HCT116 (cell line): ENCODE results near the gene RNF7. TPM values are rescaled to one million over a fixed set of nuclear protein-coding genes. Genes with fewer than 3 reads are reported as not detected.

Experiments
- ATAC-seq: fragments of 200-7000 bp; cut with Tn5 transposase; 2 replicates; pipeline ENCODE4 v1.9.1; 2020; ENCODE audit warnings: mild to moderate bottlenecking, moderate library complexity
- BruUV-seq: library from RNA; stranded (reverse); fragments of 400-500 nt; replicated peaks from 2 replicates; lab custom pipeline; 2021; lab: Mats Ljungman, UMichigan
- CTCF ChIA-PET: fragments of 300-600 bp; sonication (Branson Sonifier 250); formaldehyde crosslinking; loops from one replicate; lab custom pipeline; 2021; ENCODE audit warnings: antibody characterized with exemption; lab: Charles Lee
- POLR2A ChIA-PET: fragments of 300-600, 350-600 bp; sonication (Branson Sonifier 250); formaldehyde crosslinking; loops from one replicate; lab custom pipeline; 2021; ENCODE audit warnings: antibody characterized with exemption; lab: Charles Lee
- RAD21 ChIA-PET, 2 experiments: fragments of 300-600 bp; sonication (Branson Sonifier 250); formaldehyde crosslinking; loops; one replicate each; lab custom pipeline; 2023; ENCODE audit warnings: low total read pairs in 2 of 2; ENCODE audit not compliant: uncharacterized antibody in 2 of 2, unreplicated experiment in 2 of 2, low non-redundant PET in 1 of 2; lab: Charles Lee
- DNase-seq: peaks from one replicate; pipeline ENCODE4 v3.0.0-alpha.2; 2010; ENCODE audit warnings: low read depth, low spot score
- H2AFZ ChIP-seq: fragments of 200-600 bp; shearing (Covaris generic), sonication (generic); 2 replicates; pipeline ENCODE4 v1.6.1; 2017; ENCODE audit warnings: low read depth, mixed run types, mixed read lengths, antibody characterized with exemption, low read length; ENCODE audit not compliant: poor library complexity, severe bottlenecking
- H3K27ac ChIP-seq: 2 replicates; pipeline ENCODE4 v1.5.1; 2012; ENCODE audit warnings: low read depth, low read length
- H3K27me3 ChIP-seq: fragments of 200-600 bp; sonication (generic); 2 replicates; pipeline ENCODE4 v1.6.1; 2016; ENCODE audit warnings: mixed run types, low read length, mixed read lengths; ENCODE audit not compliant: insufficient read depth
- H3K36me3 ChIP-seq, 2 experiments: fragments of 200-500 bp in 1 of 2; fragments of 200-600 bp in 1 of 2; sonication (Bioruptor generic) in 1 of 2; sonication (generic) in 1 of 2; 2 replicates each; pipeline versions ENCODE4 v1.5.1 to v1.6.1; 2014 to 2016; ENCODE audit warnings: low read length in 2 of 2, inconsistent platforms in 1 of 2, mixed read lengths in 1 of 2, mixed run types in 1 of 2; ENCODE audit not compliant: insufficient read depth in 2 of 2, control insufficient read depth in 1 of 2
- H3K4me1 ChIP-seq, 2 experiments: fragments of 200-600 bp in 1 of 2; sonication (generic) in 1 of 2; 2 replicates each; pipeline versions ENCODE4 v1.5.1 to v1.6.1; 2012 to 2017; ENCODE audit warnings: low read length in 2 of 2, inconsistent platforms in 1 of 2, mild to moderate bottlenecking in 1 of 2, mixed read lengths in 1 of 2, mixed run types in 1 of 2, moderate library complexity in 1 of 2; ENCODE audit not compliant: insufficient read depth in 2 of 2, control insufficient read depth in 1 of 2
- H3K4me2 ChIP-seq: fragments of 200-600 bp; sonication (generic); 2 replicates; pipeline ENCODE4 v1.6.1; 2017; ENCODE audit warnings: mixed run types, low read length, mixed read lengths
- H3K4me3 ChIP-seq, 2 experiments: fragments of 200-600 bp in 1 of 2; sonication (generic) in 1 of 2; replicated peaks in 1 of 2; 2 replicates each; pipeline ENCODE4 v1.5.1; 2011 to 2016; ENCODE audit warnings: low read length in 2 of 2, control low read depth in 1 of 2, low read depth in 1 of 2, mild to moderate bottlenecking in 1 of 2, mixed read lengths in 1 of 2, mixed run types in 1 of 2
- H3K79me2 ChIP-seq: fragments of 200-600 bp; sonication (generic); 2 replicates; pipeline ENCODE4 v1.6.1; 2017; ENCODE audit warnings: mild to moderate bottlenecking, mixed run types, low read length, moderate library complexity, mixed read lengths; ENCODE audit not compliant: insufficient read depth
- H3K9ac ChIP-seq: fragments of 200-600 bp; sonication (generic); 2 replicates; pipeline ENCODE4 v1.6.1; 2016; ENCODE audit warnings: low read length, mixed read lengths
- H3K9me2 ChIP-seq: fragments of 200-600 bp; sonication (generic), shearing (Covaris generic); 2 replicates; pipeline ENCODE4 v1.6.1; 2017; ENCODE audit warnings: mixed run types, mild to moderate bottlenecking, moderate library complexity; ENCODE audit not compliant: insufficient read depth
- H3K9me3 ChIP-seq, 2 experiments: fragments of 200-500 bp in 1 of 2; fragments of 200-600 bp in 1 of 2; sonication (Bioruptor generic) in 1 of 2; sonication (generic) in 1 of 2; 2 replicates each; pipeline ENCODE4 v1.6.1; 2014 to 2017; ENCODE audit warnings: low read length in 2 of 2, mixed read lengths in 2 of 2, inconsistent platforms in 1 of 2, low read depth in 1 of 2, mild to moderate bottlenecking in 1 of 2, mixed run types in 1 of 2, moderate library complexity in 1 of 2; ENCODE audit not compliant: control insufficient read depth in 1 of 2, insufficient read depth in 1 of 2
- H4K20me1 ChIP-seq: fragments of 200-600 bp; sonication (generic), shearing (Covaris generic); 2 replicates; pipeline ENCODE4 v1.6.1; 2017; ENCODE audit warnings: mixed run types, mild to moderate bottlenecking, moderate library complexity; ENCODE audit not compliant: insufficient read depth
- CBX3 ChIP-seq: IDR thresholded peaks from 2 replicates; pipeline ENCODE4 v1.6.1; 2012; ENCODE audit warnings: low read depth
- CEBPB ChIP-seq: IDR thresholded peaks from 2 replicates; pipeline ENCODE4 v1.6.1; 2012; ENCODE audit warnings: low read depth
- EGR1 ChIP-seq: IDR thresholded peaks from 2 replicates; pipeline ENCODE4 v1.6.1; 2012; ENCODE audit warnings: low read depth
- ELF1 ChIP-seq: IDR thresholded peaks from 2 replicates; pipeline ENCODE4 v1.6.1; 2012; ENCODE audit warnings: low read depth, borderline replicate concordance
- EZH2 ChIP-seq: fragments of 200-600 bp; sonication (generic); IDR thresholded peaks from 2 replicates; pipeline ENCODE4 v1.6.1; 2017; ENCODE audit warnings: antibody characterized with exemption, mixed run types
- EZH2phosphoT487 ChIP-seq: fragments of 200-600 bp; IDR thresholded peaks from 2 replicates; pipeline ENCODE4 v1.6.1; 2018; ENCODE audit warnings: antibody characterized with exemption, borderline replicate concordance
- POLR2AphosphoS5 ChIP-seq: IDR thresholded peaks from 2 replicates; pipeline ENCODE4 v1.6.1; 2011; ENCODE audit warnings: mild to moderate bottlenecking, low read depth, low read length, moderate library complexity
- RAD21 ChIP-seq: IDR thresholded peaks from 2 replicates; pipeline ENCODE4 v1.6.1; 2012; ENCODE audit warnings: low read depth, mild to moderate bottlenecking
- SIN3A ChIP-seq: IDR thresholded peaks from 2 replicates; pipeline ENCODE4 v1.6.1; 2012; ENCODE audit warnings: low read depth
- SP1 ChIP-seq: IDR thresholded peaks from 2 replicates; pipeline ENCODE4 v1.6.1; 2012; ENCODE audit warnings: low read depth
- TCF7L2 ChIP-seq: IDR thresholded peaks from 2 replicates; pipeline ENCODE4 v1.7.0; 2011; ENCODE audit warnings: borderline replicate concordance, inconsistent platforms; ENCODE audit not compliant: insufficient read depth, insufficient read length; ENCODE audit errors: extremely low read depth
- YY1 ChIP-seq: IDR thresholded peaks from 2 replicates; pipeline ENCODE4 v1.6.1; 2011; ENCODE audit warnings: low read length, low read depth, moderate library complexity, mild to moderate bottlenecking; ENCODE audit not compliant: insufficient replicate concordance; ENCODE audit errors: extremely low read depth
- ZFX ChIP-seq: fragments of 450-650 bp; IDR thresholded peaks from 2 replicates; pipeline ENCODE4 v1.6.1; 2017
- ZNF274 ChIP-seq: fragments of 200-500 bp; sonication (Bioruptor generic); IDR thresholded peaks from 2 replicates; pipeline ENCODE4 v1.6.1; 2014; ENCODE audit warnings: mild to moderate bottlenecking, low read depth, low read length, inconsistent platforms
- intact Hi-C: fragments of 100-400 bp; cut with micrococcal nuclease; formaldehyde crosslinking; loops from 2 replicates; pipeline ENCODE4 v1.10.0; 2022
- total RNA-seq: library from RNA; stranded (reverse); gene quantifications from one replicate; pipeline ENCODE4 v1.2.1, GENCODE V29; 2021; ENCODE audit not compliant: unreplicated experiment
- TF ChIP-seq, protein P1 (sequence below): IDR thresholded peaks from 2 replicates; pipeline ENCODE4 v1.6.1; 2011; ENCODE audit warnings: mild to moderate bottlenecking, low read length, moderate library complexity; ENCODE audit not compliant: insufficient replicate concordance; ENCODE audit errors: extremely low read depth
- TF ChIP-seq, protein P2 (sequence below): IDR thresholded peaks from 2 replicates; pipeline ENCODE4 v1.6.1; 2012
- TF ChIP-seq, protein P3 (sequence below), 3 experiments: fragments of 200-600 bp in 1 of 3; sonication (generic) in 1 of 3; IDR thresholded peaks in 2 of 3; conservative IDR thresholded peaks in 1 of 3; 2 replicates each; pipeline ENCODE4 v1.5.1; 2012 to 2017; ENCODE audit warnings: low read depth in 2 of 3, low read length in 2 of 3, antibody characterized with exemption in 1 of 3, borderline replicate concordance in 1 of 3, control low read depth in 1 of 3, mild to moderate bottlenecking in 1 of 3, mixed read lengths in 1 of 3, mixed run types in 1 of 3, moderate library complexity in 1 of 3; ENCODE audit not compliant: insufficient read depth in 1 of 3

The RNF7 gene
- total RNA-seq, 1 experiment from 2014 or later, result 82.3 TPM

DNA sequence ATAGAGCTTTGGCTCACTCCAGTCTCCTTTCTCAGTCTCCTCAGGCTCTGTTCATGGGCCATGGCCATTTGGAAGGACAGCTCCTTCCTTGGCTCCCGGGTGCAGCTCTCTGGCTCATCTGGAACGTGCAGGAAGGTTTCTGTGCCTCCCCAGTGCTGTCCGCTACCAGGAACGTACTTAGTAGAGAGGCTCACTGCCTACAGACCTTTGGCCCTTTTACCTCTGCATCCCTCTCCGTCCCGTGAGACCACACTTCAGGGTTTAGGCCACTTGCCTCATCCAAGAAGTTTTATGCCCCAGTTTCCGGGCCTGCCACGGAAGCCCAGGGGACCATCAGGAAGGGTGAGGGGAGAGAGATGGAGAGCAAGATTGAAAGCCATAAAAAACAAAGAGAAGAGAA lies 46.0 kb downstream of the RNF7 start (continued):
- TF ChIP-seq, protein P1, sequence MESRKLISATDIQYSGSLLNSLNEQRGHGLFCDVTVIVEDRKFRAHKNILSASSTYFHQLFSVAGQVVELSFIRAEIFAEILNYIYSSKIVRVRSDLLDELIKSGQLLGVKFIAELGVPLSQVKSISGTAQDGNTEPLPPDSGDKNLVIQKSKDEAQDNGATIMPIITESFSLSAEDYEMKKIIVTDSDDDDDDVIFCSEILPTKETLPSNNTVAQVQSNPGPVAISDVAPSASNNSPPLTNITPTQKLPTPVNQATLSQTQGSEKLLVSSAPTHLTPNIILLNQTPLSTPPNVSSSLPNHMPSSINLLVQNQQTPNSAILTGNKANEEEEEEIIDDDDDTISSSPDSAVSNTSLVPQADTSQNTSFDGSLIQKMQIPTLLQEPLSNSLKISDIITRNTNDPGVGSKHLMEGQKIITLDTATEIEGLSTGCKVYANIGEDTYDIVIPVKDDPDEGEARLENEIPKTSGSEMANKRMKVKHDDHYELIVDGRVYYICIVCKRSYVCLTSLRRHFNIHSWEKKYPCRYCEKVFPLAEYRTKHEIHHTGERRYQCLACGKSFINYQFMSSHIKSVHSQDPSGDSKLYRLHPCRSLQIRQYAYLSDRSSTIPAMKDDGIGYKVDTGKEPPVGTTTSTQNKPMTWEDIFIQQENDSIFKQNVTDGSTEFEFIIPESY, result no peak
- no peak for TF ChIP-seq EZH2
- no peak for TF ChIP-seq EZH2phosphoT487
- no peak for TF ChIP-seq EGR1

DNA sequence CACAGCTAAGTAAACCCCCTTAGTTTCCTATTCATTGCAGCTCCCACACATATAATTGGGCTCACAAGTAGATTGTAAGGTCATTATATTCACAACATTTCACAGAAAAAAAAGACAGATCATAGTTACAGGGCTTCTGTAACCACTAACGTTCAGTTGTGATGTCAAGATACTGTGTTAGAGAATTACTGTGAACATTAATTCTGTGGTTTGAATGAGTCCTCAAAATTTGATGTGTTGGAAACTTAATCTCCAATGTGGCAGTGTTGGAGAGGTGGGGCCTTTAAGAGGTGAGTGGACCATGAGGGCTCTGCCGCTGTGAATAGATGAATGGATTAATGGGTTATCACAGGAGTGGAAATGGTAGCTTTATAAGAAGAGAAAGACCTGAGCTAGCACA lies 46.4 kb downstream of the RNF7 start:
- no peaks in the 10 kb centered on the region for H3K36me3 ChIP-seq
- H3K4me2 ChIP-seq, result no peak overlapping the region
- ChIA-PET CTCF (no interaction called here), RAD21 (no interaction called here), POLR2A (no interaction called here)
- no peak overlapping the region for H2AFZ ChIP-seq
- intact Hi-C loops, result no loop called here
- H4K20me1 ChIP-seq, result no peaks in the 10 kb centered on the region
- no peaks in the 10 kb centered on the region for H3K27me3 ChIP-seq
- H3K4me1 ChIP-seq, result no peaks in the 10 kb centered on the region
- H3K9me2 ChIP-seq, result no peaks in the 10 kb centered on the region
- no peaks in the 10 kb centered on the region for H3K79me2 ChIP-seq
- no TSS peak for BruUV-seq
- ATAC-seq, result no peak
- no peak overlapping the region for H3K27ac ChIP-seq
- DNase-seq, result no peak
- H3K9me3 ChIP-seq, result no peaks in the 10 kb centered on the region
- no peak overlapping the region for H3K9ac ChIP-seq
- no peak overlapping the region for H3K4me3 ChIP-seq
- TF ChIP-seq, protein P2, sequence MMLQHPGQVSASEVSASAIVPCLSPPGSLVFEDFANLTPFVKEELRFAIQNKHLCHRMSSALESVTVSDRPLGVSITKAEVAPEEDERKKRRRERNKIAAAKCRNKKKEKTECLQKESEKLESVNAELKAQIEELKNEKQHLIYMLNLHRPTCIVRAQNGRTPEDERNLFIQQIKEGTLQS, result no peak
- TF ChIP-seq RAD21 (no peak), TCF7L2 (no peak), ELF1 (no peak), ZNF274 (no peak), CEBPB (no peak), EGR1 (no peak), EZH2phosphoT487 (no peak), SIN3A (no peak), YY1 (no peak), POLR2AphosphoS5 (no peak), SP1 (no peak), ZFX (no peak), CBX3 (no peak)
- TF ChIP-seq, protein P3, sequence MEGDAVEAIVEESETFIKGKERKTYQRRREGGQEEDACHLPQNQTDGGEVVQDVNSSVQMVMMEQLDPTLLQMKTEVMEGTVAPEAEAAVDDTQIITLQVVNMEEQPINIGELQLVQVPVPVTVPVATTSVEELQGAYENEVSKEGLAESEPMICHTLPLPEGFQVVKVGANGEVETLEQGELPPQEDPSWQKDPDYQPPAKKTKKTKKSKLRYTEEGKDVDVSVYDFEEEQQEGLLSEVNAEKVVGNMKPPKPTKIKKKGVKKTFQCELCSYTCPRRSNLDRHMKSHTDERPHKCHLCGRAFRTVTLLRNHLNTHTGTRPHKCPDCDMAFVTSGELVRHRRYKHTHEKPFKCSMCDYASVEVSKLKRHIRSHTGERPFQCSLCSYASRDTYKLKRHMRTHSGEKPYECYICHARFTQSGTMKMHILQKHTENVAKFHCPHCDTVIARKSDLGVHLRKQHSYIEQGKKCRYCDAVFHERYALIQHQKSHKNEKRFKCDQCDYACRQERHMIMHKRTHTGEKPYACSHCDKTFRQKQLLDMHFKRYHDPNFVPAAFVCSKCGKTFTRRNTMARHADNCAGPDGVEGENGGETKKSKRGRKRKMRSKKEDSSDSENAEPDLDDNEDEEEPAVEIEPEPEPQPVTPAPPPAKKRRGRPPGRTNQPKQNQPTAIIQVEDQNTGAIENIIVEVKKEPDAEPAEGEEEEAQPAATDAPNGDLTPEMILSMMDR (IDR thresholded peaks at IDR 0.05 in 2 of 3, conservative IDR thresholded peaks at IDR 0.05 in 1 of 3; ENCODE audit: borderline replicate concordance in 1 of 3, insufficient read depth in 1 of 3, low read depth in 2 of 3, low read length in 2 of 3), result no peak
- TF ChIP-seq, protein P1, result no peak
